Testis (tissue), 3 donors: ENCODE data around the gene CFAP54. TPM values are rescaled to one million over a fixed set of nuclear protein-coding genes. Genes with fewer than 3 reads are reported as not detected.

Experiments used
- DNase-seq: peaks from one replicate; pipeline ENCODE4 v3.0.0-alpha.2; 2019
- H3K27ac ChIP-seq, 2 donors: fragments of 200-600 bp; sonication (generic); one replicate each; pipeline ENCODE4 v1.5.1; 2019
- H3K27me3 ChIP-seq: fragments of 200-600 bp; sonication (generic); one replicate; pipeline ENCODE4 v1.5.1; 2019
- H3K36me3 ChIP-seq: fragments of 200-600 bp; sonication (generic); one replicate; pipeline ENCODE4 v1.5.1; 2017; ENCODE audit warnings: low read depth; ENCODE audit errors: missing control alignments
- H3K4me1 ChIP-seq: fragments of 200-600 bp; sonication (generic); one replicate; pipeline ENCODE4 v1.5.1; 2019
- H3K4me3 ChIP-seq, 2 donors: fragments of 200-600 bp; sonication (generic); one replicate each; pipeline ENCODE4 v1.5.1; 2017 to 2019
- H3K9me3 ChIP-seq: fragments of 200-600 bp; sonication (generic); one replicate; pipeline ENCODE4 v1.5.1; 2017
- POLR2A ChIP-seq: fragments of 450-650 bp; IDR thresholded peaks from one replicate; pipeline ENCODE4 v1.6.1; 2017; ENCODE audit warnings: antibody characterized with exemption, mild to moderate bottlenecking, moderate library complexity
- WGBS, 2 donors: methylation state at CpG; one replicate each; pipeline ENCODE4 v1.1.5; 2018; 5-methylcytosine and 5-hydroxymethylcytosine counted together
- intact Hi-C: fragments of 100-400 bp; cut with DNase I; formaldehyde crosslinking; loops from one replicate; pipeline ENCODE4 v1.15.1; 2023; ENCODE audit warnings: low total_unique reads
- polyA plus RNA-seq: library from polyadenylated mRNA; stranded (reverse); fragments of 350-450 nt; fragmentation: Illumina TruSeq; extraction: RNeasy Lipid Tissue Mini Kit (QIAGEN cat#74804); gene quantifications from one replicate; pipeline ENCODE4 v1.2.3, GENCODE V29; 2014; ENCODE audit warnings: low read depth, low replicate concordance; ENCODE audit not compliant: insufficient read depth
- total RNA-seq, 2 donors: library from RNA; depleted of rRNA; stranded (reverse); fragments of >200 nt; gene quantifications; one replicate each; pipeline ENCODE4 v1.2.3, GENCODE V29; 2016
- TF ChIP-seq, protein P1 (sequence below), 3 experiments: fragments of 450-650 bp in 2 of 3; fragments of 200-600 bp in 1 of 3; sonication (generic) in 1 of 3; IDR thresholded peaks; one replicate each; pipeline ENCODE4 v1.5.1; 2016 to 2019; ENCODE audit warnings: antibody characterized with exemption in 3 of 3, mild to moderate bottlenecking in 2 of 3, moderate library complexity in 1 of 3

Gene CFAP54
- total and polyA plus RNA-seq, 3 donors from 2014 or later, result 8.4 to 36.9 (median 14.4) TPM

DNA sequence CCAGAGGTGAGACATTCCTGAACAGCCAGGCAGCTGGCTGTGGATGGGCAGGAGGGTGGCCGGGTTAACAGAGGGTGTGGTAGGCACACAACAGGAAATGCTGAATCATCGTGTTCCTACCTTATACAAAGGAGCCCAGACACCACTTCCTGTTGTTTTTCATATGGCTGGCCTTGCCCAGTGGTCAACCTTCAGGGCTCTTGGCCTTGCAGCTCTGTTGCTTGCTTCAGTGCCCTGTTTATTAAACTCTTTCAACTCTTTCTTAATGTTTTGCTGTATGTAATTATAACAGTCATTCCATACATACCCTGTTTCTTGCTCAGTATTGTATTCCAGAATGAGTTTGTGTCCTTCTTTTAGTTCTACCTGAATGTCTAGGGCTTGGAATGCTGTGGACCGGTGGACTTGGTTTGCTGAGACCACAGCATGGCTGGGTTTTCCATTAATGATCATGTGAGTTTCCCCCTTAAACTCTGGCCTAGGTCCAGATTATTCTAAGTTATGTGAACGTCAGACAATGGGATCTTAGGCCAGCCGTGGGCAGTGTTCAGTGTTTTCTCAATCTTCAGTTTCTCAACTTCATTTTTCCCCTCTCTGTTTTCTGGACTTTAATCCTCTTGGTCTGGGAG lies 11.9 kb downstream of the CFAP54 start:
- no peaks in the 10 kb centered on the region for H3K9me3 ChIP-seq
- intact Hi-C loops, result no loop called here
- WGBS, 2 donors, result 63 to 65% methylated on average over 5 of the region's 5 CpGs
- DNase-seq, result no peak
- H3K4me1 ChIP-seq, result no peaks in the 10 kb centered on the region
- H3K27me3 ChIP-seq, result no peaks in the 10 kb centered on the region
- H3K36me3 ChIP-seq, result no peaks in the 10 kb centered on the region
- no peak overlapping the region for H3K4me3 ChIP-seq
- TF ChIP-seq, protein P1, sequence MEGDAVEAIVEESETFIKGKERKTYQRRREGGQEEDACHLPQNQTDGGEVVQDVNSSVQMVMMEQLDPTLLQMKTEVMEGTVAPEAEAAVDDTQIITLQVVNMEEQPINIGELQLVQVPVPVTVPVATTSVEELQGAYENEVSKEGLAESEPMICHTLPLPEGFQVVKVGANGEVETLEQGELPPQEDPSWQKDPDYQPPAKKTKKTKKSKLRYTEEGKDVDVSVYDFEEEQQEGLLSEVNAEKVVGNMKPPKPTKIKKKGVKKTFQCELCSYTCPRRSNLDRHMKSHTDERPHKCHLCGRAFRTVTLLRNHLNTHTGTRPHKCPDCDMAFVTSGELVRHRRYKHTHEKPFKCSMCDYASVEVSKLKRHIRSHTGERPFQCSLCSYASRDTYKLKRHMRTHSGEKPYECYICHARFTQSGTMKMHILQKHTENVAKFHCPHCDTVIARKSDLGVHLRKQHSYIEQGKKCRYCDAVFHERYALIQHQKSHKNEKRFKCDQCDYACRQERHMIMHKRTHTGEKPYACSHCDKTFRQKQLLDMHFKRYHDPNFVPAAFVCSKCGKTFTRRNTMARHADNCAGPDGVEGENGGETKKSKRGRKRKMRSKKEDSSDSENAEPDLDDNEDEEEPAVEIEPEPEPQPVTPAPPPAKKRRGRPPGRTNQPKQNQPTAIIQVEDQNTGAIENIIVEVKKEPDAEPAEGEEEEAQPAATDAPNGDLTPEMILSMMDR (IDR thresholded peaks at IDR 0.05), result no peak
- no peak for TF ChIP-seq POLR2A
- peak overlapping the region in 1 of 2 donors; percentile 31 for H3K27ac ChIP-seq

DNA sequence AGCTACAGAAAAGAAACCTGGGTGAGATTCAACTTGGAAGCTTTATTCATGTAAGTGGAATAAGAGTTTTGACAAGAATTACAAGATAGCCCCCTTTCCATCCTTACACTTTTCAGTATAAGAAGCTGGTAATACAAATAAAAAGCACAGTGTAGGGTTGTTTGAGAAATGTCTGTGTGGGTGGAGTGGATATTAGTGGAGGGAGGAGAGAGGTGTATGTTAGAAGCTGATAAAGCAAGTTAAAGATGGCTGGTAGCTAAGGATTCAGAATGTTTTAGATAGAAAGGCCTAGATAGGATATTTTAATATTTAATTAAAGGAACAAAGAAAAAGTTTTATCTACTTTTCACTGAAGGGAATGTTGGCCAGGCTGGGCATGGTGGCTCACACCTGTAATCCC lies 12.5 kb downstream of the CFAP54 start:
- intact Hi-C loops, result no loop called here
- Histone ChIP-seq H3K36me3 (no peaks in the 10 kb centered on the region), H3K4me1 (no peaks in the 10 kb centered on the region), H3K27ac (peak overlapping the region in 1 of 2 donors; percentile 31), H3K9me3 (no peaks in the 10 kb centered on the region), H3K4me3 (no peak overlapping the region), H3K27me3 (no peaks in the 10 kb centered on the region)
- DNase-seq, result no peak
- TF ChIP-seq, protein P1 (IDR thresholded peaks at IDR 0.05), result no peak
- TF ChIP-seq POLR2A, result no peak

DNA sequence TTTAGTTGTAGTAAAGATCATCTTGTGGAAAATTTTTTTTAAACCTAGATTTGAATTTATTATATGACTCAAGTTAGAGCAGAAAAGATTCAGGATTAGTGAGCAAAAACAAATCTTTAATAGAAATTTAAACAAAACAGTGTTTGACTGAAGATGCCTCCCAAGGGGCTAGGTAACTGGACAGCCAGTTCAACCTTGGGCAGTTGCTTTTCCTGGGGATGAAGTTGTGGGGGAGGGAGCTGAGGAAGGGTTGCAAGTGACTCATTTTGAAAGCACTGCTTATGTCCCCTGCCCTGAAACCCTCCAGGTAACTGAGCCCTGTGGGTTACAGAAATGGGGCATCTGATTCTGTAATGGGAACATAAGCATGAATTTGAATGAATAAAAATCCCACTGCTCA lies 13.1 kb downstream of the CFAP54 start:
- intact Hi-C loops, result no loop called here
- no peaks in the 10 kb centered on the region for H3K36me3 ChIP-seq
- no peak for DNase-seq
- H3K27ac ChIP-seq, result no peak overlapping the region
- no peaks in the 10 kb centered on the region for H3K9me3 ChIP-seq
- H3K4me3 ChIP-seq, result no peak overlapping the region
- no peaks in the 10 kb centered on the region for H3K27me3 ChIP-seq
- TF ChIP-seq, protein P1 (IDR thresholded peaks at IDR 0.05), result no peak
- no peak for TF ChIP-seq POLR2A
- H3K4me1 ChIP-seq, result no peaks in the 10 kb centered on the region

DNA sequence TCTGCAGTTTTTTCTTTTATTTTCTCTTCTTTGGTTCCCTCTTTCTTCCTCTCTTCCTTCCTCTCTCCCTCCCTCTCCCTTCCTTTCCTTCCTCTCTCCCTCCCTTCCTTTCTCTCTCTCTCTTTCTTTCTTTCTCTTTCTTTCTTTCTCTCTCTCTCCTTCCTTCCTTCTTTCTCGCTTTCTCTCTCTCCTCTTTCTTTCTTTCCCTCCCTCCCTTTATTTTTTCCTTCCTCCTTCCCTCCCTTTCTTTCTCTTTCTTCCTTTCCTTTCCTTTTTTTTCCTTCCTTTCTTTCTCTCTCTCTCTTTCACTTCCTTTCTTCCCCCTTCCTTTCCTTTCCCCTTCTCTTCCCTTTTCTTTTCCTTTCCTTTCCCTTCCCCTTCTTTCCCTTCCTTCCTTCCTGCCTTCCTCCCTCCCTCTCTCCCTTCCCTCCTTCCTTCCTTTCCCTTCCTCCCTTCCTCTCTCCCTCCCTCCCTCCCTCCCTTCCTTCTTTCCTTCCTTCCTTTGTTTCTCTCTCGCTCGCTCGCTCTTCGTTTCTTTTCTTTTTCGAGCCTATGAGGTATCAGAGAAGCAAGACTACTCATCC lies 13.7 kb downstream of the CFAP54 start:
- H3K9me3 ChIP-seq, result no peaks in the 10 kb centered on the region
- intact Hi-C loops, result no loop called here
- H3K27me3 ChIP-seq, result no peaks in the 10 kb centered on the region
- no peaks in the 10 kb centered on the region for H3K36me3 ChIP-seq
- TF ChIP-seq, protein P1 (IDR thresholded peaks at IDR 0.05), result no peak
- no peak for TF ChIP-seq POLR2A
- H3K27ac ChIP-seq, result no peak overlapping the region
- no peak overlapping the region for H3K4me3 ChIP-seq
- H3K4me1 ChIP-seq, result no peaks in the 10 kb centered on the region
- WGBS, 2 donors, result 91 to 93% methylated on average over 6 of the region's 6 CpGs
- no peak for DNase-seq

DNA sequence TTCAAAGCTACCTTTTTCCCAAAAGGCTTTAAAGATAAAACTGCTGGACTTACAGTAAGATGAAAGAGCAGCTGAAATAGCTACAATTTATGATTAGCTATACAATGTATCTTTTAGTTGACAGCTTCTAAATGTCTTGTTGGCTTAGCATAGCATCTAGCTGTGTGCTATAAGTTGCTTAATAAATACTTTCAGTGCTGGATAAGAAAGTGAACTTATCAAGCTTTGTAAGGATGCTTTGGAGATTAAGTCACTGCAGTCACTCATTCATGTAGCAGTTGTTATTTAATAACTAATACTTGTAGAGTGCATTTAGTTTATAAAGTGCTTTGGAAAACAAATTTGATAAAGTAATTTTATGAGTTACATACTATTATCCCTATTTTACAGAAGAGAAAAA lies 14.6 kb downstream of the CFAP54 start:
- H3K4me1 ChIP-seq, result no peaks in the 10 kb centered on the region
- no peaks in the 10 kb centered on the region for H3K36me3 ChIP-seq
- DNase-seq, result no peak
- TF ChIP-seq POLR2A, result no peak
- TF ChIP-seq, protein P1 (IDR thresholded peaks at IDR 0.05), result no peak
- no peaks in the 10 kb centered on the region for H3K9me3 ChIP-seq
- intact Hi-C loops, result no loop called here
- H3K27ac ChIP-seq, result no peak overlapping the region
- H3K27me3 ChIP-seq, result no peaks in the 10 kb centered on the region
- H3K4me3 ChIP-seq, result no peak overlapping the region
